PC-9 (cell line): Measurements from ENCODE around the gene KIF9.

Experiments used
- EZH2 ChIP-seq: fragments of 200-600 bp; sonication (generic); IDR thresholded peaks from 2 replicates; pipeline ENCODE4 v1.8.0; 2017; ENCODE audit warnings: antibody characterized with exemption, low read depth
- TF ChIP-seq, protein P1 (sequence below): fragments of 200-600 bp; sonication (generic); conservative IDR thresholded peaks from 2 replicates; pipeline ENCODE4 v1.6.1; 2017; ENCODE audit warnings: mixed run types, antibody characterized with exemption, mild to moderate bottlenecking, moderate library complexity

DNA sequence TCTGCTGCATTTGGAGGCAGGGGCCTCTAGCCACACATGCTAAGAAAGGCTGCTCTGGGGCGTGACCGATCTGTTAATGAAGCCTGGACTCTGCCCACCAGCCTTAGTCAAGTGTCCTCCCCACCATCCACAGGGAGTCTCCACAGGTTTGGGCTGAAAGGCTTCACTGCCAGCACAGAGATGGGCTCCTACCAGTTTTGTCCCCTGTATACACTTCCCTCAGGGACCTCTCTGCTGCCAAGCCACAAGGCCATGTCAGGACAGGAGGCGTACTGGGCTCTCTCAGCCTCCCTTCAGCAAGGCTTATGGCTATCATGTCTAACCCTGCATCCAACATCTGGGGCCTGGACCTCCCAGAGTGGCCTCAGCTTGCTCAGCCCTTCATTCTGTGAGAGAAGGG, 23.5 kb downstream of the KIF9 start:
- TF ChIP-seq, protein P1, sequence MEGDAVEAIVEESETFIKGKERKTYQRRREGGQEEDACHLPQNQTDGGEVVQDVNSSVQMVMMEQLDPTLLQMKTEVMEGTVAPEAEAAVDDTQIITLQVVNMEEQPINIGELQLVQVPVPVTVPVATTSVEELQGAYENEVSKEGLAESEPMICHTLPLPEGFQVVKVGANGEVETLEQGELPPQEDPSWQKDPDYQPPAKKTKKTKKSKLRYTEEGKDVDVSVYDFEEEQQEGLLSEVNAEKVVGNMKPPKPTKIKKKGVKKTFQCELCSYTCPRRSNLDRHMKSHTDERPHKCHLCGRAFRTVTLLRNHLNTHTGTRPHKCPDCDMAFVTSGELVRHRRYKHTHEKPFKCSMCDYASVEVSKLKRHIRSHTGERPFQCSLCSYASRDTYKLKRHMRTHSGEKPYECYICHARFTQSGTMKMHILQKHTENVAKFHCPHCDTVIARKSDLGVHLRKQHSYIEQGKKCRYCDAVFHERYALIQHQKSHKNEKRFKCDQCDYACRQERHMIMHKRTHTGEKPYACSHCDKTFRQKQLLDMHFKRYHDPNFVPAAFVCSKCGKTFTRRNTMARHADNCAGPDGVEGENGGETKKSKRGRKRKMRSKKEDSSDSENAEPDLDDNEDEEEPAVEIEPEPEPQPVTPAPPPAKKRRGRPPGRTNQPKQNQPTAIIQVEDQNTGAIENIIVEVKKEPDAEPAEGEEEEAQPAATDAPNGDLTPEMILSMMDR, result no peak
- TF ChIP-seq EZH2, result no peak
